Occipital lobe (tissue), 2 donors: ENCODE data around the gene SDK2. TPM values are rescaled to one million over a fixed set of nuclear protein-coding genes. Genes with fewer than 3 reads are reported as not detected.
A peak's percentile ranks its signal among the peaks of the same experiment; 100 is the strongest.
"Not testable (repeated sequence)": the region's sequence is repeated elsewhere in the genome, so short reads cannot be mapped to it uniquely, and the experiment has no call there.

ENCODE experiments used
- DNase-seq: peaks from one replicate; lab custom pipeline; 2025; lab: John Stamatoyannopoulos, UW
- total RNA-seq: library from RNA; depleted of rRNA; stranded (reverse); fragments of >200 nt; gene quantifications from one replicate; pipeline ENCODE4 v1.2.3, GENCODE V29; 2014

The SDK2 gene
- total RNA-seq, 1 donor from 2014 or later: 6.9 TPM

DNA sequence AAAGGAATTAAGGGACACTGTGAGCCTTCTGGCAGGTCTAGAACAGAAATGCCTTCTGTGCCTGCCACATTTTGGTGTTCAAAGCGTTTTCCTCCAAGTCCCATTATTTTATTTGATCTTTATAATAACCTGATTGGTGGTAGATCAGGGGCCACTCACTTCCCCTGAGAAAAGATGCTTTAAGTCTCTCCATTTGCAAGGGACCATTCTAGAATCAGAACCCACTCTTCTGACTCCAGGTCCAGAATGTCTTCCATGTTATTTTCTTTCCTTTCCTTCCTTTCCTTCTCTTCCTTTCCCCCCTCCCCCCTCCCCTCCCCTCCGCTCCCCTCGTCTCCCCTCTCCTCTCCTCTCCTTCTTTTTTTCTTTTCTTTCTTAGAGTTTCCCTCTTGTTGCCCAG is 313.2 kb downstream of the SDK2 start:
- no peak for DNase-seq

DNA sequence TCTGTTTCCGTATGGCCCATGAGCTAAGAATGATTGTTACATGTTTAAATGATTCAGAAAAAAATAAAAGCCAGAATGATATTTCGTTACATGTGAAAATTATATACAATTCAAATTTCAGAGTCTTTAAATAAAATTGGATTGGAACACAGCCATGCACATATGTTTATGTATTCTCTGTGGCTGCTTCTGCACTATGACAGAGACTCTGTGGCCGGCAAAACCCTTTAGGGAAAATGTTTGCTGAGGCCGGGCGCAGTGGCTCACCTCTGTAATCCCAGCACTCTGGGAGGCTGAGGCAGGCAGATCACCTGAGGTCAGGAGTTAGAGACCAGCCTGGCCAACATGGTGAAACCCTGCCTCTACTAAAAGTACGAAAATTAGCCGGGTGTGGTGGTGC is 316.6 kb downstream of the SDK2 start:
- no peak for DNase-seq

DNA sequence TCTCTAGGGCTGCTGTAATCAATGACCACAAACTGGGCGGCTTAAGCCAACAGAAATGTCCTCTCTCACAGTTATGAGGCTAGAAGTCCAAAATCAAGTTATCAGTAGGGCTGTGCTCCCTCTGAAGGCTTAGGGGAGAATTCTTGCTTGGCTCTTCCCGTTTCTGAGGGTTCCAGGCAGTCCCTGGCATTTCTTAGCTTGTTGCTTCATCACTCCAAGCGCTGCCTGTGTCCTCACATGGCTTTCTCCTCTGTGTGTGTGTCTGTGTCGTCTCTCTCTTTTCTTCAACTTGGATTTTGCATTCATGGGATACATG is 318.8 kb downstream of the SDK2 start:
- no peak for DNase-seq

DNA sequence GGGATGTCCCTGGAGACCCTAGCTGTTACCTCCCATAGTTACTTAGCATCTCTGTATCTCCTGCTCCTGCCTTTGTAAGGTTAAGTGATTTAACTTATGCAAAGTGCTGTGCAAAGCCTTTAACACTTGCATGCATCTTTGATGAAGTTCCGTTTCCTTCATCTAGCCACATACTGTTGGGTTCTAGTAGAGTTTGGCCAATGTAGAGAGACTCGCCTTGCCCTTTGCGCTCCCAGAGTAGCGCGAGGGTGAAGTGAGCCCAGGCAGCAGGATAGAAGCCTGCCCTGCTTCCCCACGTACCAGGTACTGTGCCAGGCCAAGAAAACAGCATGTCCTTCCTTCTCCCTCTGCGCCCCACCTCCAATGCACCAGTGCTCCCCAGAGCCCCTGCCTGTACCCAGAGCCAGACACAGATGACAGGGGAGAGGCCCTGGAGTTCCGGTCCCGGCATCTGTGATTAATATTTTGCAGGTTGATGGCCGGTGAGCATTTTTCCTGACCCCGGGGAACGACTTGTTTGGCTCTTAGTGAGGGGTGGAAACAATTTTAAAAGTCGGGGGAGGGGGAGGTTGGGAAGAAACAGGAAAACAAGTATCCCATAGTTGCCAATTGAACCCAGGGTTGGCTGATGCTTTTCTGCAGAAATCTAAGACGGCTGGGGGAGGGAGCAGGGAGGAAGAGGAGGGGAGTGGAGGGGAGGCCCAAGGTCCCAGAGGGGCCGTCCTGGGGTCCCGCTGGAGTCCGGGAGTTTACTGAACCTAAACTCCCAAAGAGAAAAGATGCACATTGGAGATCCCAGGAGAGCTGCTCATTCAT is 319.3 kb downstream of the SDK2 start:
- no peak for DNase-seq

DNA sequence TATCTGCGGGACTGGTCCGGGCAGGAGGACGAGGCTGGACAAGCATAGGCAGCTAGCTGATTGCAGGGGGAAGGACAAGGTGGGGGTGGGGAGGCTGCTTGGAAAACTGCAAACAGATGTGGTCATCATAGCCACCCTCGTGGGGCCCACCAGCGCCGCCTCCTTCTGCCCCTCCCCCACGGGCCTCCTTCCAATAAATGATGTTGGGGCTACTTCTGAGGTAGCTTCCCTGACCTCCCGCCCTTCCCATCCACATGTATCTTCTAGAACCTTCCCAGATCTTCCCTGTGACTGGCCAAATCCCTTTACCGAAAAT is 320.1 kb downstream of the SDK2 start:
- DNase-seq: no peak

DNA sequence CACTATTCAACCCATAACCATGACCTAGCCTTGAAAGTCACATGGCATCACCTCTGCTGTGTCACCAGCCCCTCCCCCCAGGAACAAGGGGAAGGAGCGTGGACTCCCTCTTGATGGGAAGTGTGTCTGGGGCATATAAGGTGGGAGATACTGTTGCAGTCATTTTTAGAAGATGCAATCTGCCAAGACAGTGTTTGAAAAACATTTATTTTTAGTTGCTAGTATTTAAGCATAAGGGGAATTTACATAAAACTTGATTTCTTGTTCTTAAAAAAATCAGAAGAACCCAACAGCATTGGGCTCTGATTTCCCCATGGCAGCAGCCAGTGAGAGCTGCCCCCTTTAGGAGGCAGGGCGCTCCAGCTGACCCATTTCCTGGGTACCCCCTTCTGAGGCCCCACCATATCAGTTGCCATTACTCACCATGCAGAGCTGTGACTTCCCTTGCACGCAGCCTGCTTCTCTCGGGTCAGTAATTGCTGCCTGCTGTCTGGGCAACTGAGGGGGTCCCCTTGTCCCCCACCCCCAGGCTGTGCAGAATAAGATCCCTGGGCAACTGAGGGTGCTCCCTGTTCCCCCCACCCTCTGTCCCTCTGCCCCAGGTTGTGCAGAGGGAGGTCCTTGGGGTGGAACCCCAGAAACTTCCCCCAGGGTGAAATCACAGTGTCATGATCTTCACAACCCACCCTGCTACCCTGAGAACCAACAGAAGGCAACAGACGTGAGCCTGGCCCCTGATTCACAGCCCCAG is 320.7 kb downstream of the SDK2 start:
- DNase-seq: no peak

DNA sequence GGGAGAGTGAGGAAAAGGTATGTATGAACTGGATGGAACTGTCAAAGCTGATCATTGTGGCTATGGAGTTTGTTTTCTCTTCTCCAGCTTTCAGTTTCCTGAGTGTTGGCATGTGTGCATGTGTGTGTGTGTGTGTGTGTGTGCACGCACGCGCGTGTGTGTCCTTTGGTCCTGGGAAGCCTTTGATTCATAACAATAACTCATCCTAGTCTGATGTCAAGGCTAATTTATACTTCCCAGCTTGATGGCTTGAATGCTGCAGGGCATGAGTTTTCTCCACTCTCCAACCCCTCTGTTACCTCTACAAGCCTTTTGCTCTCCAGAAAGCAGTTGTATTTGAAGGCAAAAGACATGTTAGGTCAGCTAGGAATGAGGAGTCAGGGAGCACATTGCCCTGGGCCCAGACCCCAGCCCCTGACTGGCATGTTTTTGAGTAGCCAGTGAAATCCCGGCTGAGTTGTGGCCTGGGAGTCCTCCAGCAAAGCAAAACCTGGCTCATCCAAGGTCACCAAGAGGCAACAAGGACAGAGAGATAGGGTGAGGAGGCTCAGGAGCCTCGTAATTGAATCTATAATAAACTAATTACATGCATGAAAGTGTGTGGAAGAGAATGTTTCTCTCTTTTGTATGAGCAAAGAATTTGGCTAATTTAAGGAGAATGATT is 323.5 kb downstream of the SDK2 start:
- DNase-seq: no peak

DNA sequence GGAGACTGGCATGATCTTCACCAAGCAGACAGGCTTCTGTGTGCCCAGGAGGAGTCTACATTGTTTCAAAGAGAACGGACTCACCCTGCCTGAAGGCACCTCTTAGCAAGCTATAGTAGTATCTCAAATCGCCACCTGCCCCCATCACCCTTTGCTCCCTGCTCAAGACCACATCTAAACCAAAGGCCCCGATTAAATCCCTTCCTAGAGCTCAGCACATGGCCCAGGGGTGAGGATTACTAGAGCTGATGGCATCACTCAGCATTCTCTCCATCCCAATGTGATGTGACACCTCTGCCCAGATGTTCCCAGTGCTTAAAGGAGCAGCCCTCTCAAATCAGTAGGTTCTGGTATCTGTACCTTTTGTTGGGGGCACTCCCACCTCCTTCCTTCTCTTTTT is 324.5 kb downstream of the SDK2 start:
- no peak for DNase-seq

DNA sequence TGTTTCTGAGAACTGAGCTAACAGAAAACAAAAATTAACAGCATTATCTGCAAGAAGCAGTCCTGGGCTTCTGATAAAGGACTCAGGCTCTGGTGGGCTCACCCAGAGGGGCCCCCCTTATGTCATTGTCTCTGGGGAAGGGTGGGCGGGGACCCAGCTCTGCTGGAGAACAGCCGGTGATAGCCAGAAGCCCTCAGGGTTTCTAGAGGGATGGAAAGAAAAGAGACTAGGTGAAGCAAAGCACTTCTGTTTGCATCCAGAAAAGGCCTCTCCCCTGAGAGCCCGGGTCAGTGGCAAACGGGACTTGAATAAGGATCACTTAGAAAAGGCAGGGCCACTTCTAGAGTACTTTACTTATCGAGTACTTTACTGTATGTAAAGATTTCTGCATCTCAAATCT is 325.4 kb downstream of the SDK2 start:
- no peak for DNase-seq

DNA sequence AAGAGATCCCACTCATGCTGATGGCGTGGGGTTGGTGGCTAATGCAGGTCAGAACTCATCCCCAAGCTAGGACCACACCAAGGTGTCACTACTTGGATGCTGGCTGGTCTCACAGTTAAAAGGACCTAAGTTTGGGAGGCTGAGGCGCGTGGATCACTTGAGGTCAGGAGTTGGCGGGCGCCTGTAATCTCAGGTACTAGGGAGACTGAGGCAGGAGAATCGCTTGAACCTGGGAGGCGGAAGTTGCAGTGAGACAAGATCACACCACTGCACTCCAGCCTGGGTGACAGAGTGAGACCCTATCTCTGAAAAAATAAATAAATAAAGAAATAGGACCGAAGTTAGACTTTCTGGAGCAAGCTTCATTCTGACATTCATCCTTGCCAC is 325.8 kb downstream of the SDK2 start:
- DNase-seq: no peak

DNA sequence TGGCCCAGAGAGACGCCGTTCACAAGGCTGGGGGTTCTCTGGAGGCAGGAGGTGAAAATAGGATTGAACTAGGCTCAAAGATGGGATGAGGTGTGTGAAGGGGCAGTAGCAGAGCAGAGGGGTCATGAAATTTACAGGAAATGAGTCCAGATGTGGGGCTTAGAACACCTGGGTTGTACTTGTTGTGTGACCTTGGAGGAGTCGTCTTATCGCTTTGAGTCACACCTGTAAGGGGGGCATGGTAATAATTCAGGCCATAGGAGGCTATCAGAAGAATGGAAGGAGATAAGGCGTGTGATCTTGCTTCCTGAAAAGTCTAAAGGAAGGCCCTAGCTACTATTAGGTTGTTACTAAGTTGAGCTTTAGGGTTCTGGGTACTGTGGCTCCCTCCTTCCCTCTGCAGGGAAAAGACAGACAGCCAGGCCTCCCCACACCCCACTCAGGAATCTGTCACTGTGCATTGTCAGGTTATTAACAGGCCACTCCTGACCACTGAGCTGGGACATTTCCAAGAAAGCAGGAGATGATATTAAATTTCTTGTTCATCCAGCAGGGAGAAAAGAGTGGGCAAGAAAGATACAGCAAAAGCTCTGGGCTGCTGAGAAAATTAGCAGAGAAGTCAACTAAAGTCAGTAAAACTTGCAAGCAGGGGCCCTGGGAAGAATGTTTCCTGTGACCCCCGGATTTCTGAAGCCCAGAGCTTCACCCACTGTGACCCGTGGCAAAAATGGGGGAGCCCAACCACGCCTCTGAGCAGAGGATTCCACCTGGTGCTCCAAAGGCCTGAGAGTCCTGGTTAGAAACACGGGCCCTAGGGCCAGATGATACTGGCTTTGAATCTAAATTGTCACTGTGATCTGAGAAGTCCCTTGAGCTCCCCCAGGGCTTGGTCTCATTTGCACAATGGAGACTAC is 326.5 kb downstream of the SDK2 start:
- DNase-seq: no peak

DNA sequence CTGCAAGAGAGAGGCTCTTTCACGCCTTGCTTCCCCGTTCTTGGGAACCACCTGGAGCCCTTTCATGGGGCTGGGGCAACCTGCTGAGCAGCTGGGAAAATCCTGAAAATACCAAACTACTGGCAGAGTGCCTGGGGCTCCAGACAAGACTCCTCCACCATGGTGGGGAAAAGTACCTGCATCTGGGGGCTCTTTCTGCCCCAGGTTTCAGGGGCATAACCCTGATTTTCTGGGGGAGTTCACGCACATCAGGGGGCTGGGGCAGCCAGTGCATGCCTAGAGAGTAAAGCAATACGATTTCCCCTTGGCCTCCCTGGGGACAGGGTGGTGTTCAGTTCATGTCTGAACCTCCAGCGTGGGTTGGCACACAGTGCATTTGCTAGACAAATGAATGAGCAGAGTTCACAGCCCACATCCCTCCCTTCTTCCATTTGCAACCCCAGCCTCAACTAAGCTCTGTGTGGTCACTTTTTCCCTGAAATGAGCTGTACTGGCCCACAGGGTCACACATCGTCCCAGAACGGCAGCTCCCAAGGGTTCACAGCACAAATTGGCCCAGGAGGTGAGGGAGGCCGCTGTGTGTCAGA is 327.2 kb downstream of the SDK2 start:
- no peak for DNase-seq

DNA sequence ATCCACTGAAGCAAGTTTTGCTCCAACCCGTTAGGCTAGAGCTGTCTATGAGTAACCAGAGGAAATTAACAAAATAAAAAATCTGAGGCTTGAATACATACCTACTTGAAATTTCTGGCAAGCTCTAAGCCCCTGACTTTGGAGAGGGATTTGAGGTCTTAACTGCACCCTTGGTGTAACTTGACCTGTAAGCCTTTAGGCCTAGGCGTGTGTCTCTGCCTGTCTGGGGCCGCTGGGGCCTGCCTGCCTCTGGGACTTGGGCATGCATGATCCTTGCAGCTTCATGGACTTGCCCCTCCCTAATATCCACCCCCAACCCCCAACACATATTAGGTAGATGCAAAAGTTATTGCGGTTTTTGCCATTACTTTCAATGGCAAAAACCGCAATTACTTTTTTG is 328.8 kb downstream of the SDK2 start:
- DNase-seq: no peak

DNA sequence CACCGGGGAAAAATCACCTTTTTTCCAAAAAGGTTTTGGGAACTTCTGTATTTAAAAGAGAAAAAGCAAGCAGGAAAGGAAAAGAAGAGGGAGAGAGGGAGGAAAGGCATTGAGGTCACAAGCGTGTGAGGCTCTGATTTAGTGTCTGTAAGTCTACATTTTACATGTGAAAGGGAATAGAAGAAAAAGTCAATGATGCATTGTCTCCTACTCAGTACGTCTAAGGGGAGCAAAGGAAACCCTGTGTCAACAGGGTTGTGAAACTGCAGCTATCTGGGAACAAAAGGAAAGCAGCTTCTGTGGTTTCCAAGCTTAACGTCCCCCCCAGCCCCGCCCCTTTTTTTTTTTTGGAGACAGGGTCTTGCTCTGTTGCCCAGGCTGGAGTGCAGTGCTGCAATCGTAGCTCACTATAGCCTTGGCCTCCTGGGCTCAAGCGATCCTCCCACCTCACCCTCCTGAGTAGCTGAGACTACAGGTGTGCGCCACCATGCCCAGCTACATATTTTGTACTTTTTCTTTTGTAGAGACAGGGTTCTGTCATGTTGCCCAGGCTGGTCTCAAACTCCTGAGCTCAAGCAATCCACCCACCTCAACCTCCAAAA is 330.6 kb downstream of the SDK2 start:
- no peak for DNase-seq

DNA sequence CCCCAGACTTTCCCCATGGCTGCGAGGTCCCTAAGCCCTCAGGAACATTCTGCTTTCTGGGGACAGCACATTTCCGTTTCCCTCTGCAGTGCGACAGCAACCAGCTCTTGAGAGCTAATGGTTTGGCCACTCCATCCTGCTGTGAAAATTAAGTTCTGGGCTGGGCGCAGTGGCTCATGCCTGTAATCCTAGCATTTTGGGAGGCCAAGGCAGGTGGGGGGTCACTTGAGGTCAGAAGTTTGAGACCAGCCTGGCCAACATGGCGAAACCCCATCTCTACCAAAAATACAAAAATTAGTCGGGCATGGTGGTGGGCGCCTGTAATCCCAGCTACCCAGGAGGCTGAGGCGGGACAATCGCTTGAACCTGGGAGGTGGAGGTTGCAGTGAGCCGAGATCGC is 331.4 kb downstream of the SDK2 start:
- not testable (repeated sequence) for DNase-seq

DNA sequence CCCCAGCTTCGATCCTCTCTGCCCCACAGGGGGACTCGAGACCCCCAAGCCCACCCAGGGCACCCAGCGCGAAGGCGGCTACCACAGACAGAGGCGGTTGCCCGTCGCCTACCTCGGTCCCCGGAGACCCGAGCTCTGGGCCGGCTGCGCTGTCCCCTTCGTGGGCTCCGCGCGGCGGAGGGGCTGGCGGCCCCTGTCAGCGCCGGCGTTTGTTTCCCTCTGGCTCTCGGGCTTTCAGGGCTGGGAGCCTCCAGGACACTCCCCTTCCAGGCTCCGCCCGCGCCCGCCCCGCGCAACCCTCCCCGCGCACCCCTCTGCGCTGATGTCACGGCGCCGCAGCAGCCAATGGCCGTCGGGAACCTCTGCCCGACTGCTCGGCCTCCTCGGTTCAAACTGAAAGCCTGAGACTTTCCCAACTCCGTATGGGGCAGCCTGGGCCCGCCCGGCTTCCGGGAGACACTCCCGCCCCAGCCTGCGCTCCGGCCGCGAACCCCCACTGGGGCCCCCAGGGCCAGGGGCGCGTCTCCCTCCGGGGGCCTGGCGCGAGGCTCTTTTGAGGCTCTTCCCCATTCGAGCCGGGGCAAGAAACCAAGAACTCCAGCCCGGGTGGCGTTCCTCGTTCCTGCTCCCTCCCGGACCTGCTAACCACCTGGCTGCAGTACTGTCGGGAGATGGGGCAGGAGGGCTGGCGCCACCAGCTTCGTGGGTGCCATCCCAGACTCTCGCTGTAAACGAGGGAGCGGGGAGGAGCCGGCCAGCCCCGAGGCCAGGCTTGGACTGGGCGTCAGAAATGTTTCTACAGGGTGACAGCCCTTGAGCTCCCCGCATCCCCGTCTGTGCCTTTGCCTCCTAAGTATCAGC is 332.2 kb downstream of the SDK2 start, which contains the start of gene CDC42EP4:
Gene CDC42EP4, minus strand, starts transcription at position 221 of the 861 bp plus-strand sequence. CDS start 25,501 bp downstream, outside the sequence.
- peak; percentile 93 for DNase-seq

DNA sequence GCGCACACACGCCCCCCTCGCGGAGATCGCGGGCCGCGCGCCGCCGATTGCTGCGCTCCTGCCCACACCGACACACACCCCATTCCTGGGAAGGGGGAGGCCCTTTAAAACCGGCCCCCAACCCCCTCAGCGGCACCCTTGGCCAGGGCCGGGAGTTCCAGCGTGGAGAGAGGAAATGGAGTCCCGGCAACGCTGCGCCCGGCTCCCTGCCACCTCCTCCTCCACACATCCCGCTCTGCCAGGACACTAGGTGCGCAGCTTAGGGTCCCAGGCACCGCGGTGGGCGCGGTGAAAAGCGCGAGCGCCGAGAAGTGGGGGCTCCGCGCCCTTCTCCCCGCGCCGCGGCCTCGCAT is 332.8 kb downstream of the SDK2 start:
- no peak for DNase-seq

DNA sequence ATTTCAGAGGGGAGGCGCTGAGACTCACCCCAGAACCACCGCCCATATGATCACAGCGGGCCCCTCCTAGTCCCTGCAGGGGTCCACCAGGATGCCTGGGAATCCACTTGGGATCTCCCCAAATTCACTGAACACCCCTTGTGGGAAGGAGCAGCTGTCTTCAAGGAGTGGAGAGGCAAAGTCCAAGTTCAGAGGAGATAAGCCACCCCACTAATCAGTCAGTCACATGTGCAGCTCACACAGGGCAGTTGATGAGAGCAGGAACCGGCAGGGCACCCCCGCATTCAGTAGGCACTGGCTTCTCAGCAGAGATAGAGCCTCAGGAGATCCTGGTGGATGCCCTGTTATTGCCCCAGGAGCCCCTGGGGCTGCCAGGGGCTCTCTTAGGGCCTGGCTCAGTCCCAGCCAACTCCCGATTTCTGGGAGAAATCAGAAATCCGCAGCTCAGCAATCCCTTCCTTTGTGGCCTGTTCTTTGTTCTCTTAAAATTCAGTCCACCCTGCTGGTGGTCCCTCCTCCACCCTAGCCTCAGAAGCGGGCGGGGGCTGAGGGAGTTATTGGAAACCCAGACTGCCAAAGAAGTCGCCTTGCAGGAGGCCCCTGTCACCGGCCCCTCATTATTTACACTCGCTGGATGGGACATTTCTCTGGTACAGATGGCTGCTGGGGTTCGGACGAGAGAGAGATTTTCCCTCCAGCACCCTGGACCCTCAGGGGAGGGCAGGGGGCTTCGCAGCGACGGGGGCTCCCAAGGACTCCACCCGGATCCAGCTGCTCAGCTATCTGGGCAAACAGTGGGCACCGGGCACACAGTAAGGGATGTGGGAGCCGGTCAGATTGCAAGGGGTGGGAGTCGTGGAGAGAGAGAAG is 334.3 kb downstream of the SDK2 start:
- DNase-seq: no peak

DNA sequence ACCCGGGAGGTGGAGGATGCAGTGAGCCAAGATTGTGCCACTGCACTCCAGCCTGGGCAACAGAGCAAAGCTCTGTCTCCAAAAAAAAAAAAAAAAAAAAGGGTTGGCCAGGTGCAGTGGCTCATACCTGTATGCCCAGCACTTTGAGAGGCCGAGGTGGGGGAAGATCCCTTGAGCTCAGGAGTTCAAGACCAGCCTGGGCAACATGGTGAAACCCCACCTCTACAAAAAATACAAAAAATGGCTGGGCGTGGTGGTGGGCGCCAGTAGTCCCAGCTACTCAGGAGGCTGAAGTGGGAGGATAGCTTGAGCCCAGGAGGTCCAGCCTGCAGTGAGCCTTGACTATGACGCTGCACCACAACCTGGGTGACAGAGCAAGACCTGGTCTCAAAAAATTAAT is 335.3 kb downstream of the SDK2 start:
- not testable (repeated sequence) for DNase-seq
